NCI-H2081 treated with DMSO at 0.1 percent for 48 hours (cell line): Measurements from ENCODE around the gene ARHGAP45.
"Not testable (repeated sequence)": the region's sequence is repeated elsewhere in the genome, so short reads cannot be mapped to it uniquely, and the experiment has no call there.

ENCODE experiments used
- DNase-seq: peaks from one replicate; lab custom pipeline; 2025; lab: John Stamatoyannopoulos, UW

The ARHGAP45 gene

GRCh38 chr19:1116726-1117581 is 50.0 kb downstream of the ARHGAP45 start:
- DNase-seq, result no peak

GRCh38 chr19:1117654-1118053 is 50.7 kb downstream of the ARHGAP45 start:
- no peak for DNase-seq

GRCh38 chr19:1118999-1119398 is 52.0 kb downstream of the ARHGAP45 start:
- no peak for DNase-seq

GRCh38 chr19:1119475-1120217 is 52.7 kb downstream of the ARHGAP45 start:
- no peak for DNase-seq

- DNase-seq, result no peak
These were observed 54.4 kb downstream of the ARHGAP45 start for GRCh38 chr19:1121395-1121794.

GRCh38 chr19:1122021-1122971 is 55.3 kb downstream of the ARHGAP45 start:
- no peak for DNase-seq

GRCh38 chr19:1122972-1123363 is 56.0 kb downstream of the ARHGAP45 start:
- no peak for DNase-seq

GRCh38 chr19:1123381-1123780 is 56.4 kb downstream of the ARHGAP45 start:
- no peak for DNase-seq

GRCh38 chr19:1123885-1124677 is 57.1 kb downstream of the ARHGAP45 start:
- DNase-seq, result no peak

GRCh38 chr19:1125601-1126467 is 58.9 kb downstream of the ARHGAP45 start:
- no peak for DNase-seq

- DNase-seq, result no peak
These were observed 60.2 kb downstream of the ARHGAP45 start for GRCh38 chr19:1126984-1127760.

GRCh38 chr19:1128106-1128505 is 61.1 kb downstream of the ARHGAP45 start:
- no peak for DNase-seq

- not testable (repeated sequence) for DNase-seq
These were observed 62.1 kb downstream of the ARHGAP45 start for GRCh38 chr19:1129084-1129483.

- DNase-seq, result no peak
These were observed 62.6 kb downstream of the ARHGAP45 start for GRCh38 chr19:1129535-1129934.

- DNase-seq, result no peak
These were observed 64.1 kb downstream of the ARHGAP45 start for GRCh38 chr19:1130771-1131717.

- DNase-seq, result no peak
These were observed 65.0 kb downstream of the ARHGAP45 start for GRCh38 chr19:1131718-1132551.
